Activated CD4-positive, alpha-beta T cell treated with anti-CD3 and anti-CD28 coated beads for 24 hours (primary cell): Measurements from ENCODE around the gene SUSD4.

ENCODE experiments used
- DNase-seq, 2 donors: peaks; one replicate each; pipeline ENCODE4 v3.0.0-alpha.2; 2020; ENCODE audit warnings: low read depth in 2 of 2

Gene SUSD4

GRCh38 chr1:223358826-223359225, 5.2 kb downstream of the SUSD4 start:
- DNase-seq, result no peak

DNA sequence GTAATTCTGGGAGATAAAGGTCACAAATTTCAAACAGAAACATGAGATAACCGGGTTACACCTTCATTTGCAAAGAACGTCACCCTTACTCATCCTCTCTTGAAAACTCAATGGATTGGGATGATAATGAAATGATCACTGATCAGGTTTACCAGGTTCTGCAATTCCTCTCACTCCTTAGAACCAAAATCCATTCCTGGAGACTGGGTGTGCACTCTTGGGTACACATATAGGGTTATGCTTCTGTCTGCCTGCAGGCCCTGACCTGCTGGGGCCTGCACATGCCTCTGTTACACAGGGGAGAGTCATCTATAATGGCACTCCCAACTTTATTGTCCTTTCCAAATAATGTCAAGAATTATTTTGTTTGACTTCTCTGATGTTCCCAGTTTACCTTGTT, 8.3 kb downstream of the SUSD4 start:
- no peak for DNase-seq

DNA sequence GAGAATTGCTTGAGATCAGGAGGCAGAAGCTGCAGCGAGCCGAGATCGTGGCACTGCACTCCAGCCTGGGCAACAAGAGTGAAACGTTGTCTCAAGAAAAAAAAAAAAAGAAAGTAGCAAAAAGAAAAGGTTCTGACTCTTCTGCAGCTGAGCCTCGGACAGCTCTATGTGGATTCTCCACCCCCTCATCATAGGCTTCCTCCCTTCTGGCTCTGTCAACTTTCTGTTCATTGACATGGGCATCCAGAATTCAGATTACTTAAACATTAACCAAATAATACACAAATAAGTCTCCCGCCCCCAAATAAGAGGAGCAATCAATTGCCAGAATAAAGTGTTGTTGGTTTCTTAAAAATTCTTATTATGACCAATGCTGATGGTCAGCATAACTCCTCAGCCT, 10.0 kb downstream of the SUSD4 start:
- DNase-seq, result no peak

GRCh38 chr1:223352944-223353343, 11.0 kb downstream of the SUSD4 start:
- DNase-seq, result no peak

- no peak for DNase-seq
Measured at GRCh38 chr1:223350361-223350908, 13.5 kb downstream of the SUSD4 start.

DNA sequence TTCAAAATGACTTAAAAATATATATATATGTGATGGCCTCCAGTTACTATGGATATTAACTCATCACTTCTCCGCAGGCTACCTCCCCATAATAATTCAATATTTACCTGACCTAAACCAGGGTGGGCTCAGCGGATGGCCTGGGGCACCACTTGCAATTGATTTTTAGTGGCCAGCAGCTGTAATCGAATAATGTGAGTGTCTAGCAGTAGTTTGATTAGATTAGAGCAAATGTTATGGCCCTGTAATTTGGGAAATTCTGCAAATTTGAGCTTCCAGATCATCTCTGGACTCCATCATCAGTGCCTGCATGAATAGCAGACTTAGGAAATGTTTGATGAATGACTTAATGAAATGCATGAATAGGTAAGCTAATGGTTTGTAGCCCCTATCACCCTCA, 14.7 kb downstream of the SUSD4 start:
- no peak for DNase-seq

DNA sequence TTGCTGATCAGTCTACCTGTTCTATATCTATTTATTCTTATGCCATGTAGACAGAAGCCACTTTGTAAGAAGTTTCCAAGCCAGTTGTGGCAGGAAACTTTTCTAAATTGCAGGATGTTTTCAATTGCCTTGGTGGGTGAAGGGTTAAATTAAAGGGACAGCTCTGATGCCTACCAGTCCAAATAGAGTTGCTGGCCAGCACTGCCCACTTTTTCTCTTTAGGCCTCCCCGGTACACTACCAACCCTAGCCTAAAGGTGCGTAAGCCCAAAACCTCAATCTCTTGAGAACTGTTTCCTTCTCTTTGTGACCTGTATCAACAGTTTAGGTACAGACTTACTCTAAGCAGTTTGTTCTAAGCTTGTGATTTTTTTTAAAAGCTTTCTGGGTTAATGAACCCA, 15.5 kb downstream of the SUSD4 start:
- DNase-seq, result no peak

GRCh38 chr1:223347583-223347982, 16.4 kb downstream of the SUSD4 start:
- no peak for DNase-seq

DNA sequence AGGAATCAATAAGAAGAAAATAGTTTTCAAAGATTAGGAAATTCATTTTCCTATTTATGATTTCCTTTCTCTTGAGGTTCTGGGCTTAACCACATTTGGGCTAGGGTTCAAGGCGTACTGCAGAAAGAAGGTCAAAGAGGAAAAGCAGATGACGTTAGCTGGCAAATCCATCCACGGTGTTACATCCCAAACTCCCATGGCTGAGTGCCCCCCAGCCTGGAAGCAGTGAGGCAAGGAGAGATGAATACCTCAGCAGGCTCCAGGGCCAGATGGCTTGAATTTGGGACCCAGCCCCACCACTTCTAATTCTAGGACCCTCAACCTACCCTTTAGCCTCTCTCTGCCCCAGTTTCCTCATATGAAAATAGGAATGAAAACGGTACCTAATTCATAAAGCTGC, 17.7 kb downstream of the SUSD4 start:
- no peak for DNase-seq

- DNase-seq, result no peak
Measured at GRCh38 chr1:223345720-223346119, 18.3 kb downstream of the SUSD4 start.

DNA sequence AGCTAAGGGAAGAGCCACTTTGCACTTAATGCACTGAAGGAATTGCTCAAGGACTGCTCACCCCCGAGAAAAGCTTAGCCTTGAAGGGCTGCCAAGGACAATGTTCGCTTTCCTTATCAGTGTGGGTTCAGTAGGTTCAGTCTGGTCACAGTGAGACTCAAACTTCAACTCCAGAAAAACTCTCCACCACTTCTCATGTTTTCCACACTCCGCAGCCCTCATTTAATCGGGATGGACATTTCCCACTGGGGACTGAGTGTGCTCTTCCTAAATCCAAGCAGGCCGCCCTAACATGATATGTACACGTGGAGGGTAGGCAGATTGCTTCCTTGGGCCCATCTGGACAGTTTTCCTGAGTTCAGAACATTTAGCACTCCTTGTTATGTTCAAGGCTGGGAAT, 19.5 kb downstream of the SUSD4 start:
- DNase-seq, result no peak

GRCh38 chr1:223343692-223344091, 20.3 kb downstream of the SUSD4 start:
- DNase-seq, result no peak

DNA sequence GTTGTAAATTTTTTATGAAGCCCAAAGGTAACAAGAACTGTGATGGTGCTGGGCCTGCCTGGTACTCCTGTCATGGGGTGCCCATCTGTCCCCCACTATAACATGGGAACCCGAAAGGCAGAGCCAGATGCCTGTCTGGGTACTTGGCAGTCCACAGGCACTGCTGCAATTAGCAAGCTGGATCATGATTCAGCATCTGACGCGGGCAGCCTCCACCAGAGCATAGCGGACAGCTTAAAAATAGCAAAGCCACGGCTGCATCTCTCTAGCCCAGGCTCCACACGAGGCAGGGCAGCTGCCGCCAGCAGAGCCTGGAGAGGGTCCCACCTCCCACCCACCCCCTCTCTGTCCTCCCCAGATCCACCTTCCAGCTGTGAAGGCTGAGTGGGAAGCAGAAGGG, 22.9 kb downstream of the SUSD4 start:
- DNase-seq, result no peak

DNA sequence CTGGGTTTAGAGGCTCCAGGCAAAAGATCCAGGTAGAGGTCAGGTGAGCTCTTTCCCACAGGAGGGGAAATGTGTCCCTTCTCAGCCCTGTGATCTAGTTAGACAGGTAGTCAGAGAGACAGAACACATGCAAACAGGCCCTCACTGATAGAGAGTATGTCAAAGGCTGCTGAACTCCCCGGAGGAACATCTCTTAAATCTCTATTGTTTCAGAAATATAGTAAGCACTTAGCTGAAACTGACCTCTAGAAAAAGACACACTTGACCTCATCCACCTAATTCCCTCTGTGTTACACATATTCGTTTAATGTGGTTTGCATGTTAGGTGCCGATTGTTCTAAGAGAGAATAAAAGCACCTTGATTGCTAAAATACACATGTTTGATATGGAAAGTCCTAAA, 23.3 kb downstream of the SUSD4 start:
- no peak for DNase-seq

DNA sequence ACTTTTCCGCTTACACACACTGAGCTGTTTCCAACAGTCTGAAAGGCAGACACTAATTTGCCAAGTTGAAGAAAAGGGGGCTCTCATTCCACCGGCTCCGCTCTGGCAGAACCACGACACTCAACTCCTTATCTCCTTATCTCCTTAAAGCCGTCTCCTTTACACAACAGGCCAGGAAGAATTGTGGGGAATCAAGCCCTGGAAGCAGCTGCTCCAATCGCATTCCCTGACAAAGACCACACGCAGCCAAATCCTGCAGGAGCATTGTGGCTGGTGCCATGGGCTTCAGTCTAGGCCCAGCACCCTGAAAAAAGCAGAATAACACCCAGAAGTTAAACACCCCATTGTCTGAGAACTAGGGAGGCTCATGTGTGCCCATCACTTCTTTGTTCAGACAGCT, 24.1 kb downstream of the SUSD4 start:
- DNase-seq, result no peak

- DNase-seq, result no peak
Measured at GRCh38 chr1:223338811-223339746, 24.9 kb downstream of the SUSD4 start.

DNA sequence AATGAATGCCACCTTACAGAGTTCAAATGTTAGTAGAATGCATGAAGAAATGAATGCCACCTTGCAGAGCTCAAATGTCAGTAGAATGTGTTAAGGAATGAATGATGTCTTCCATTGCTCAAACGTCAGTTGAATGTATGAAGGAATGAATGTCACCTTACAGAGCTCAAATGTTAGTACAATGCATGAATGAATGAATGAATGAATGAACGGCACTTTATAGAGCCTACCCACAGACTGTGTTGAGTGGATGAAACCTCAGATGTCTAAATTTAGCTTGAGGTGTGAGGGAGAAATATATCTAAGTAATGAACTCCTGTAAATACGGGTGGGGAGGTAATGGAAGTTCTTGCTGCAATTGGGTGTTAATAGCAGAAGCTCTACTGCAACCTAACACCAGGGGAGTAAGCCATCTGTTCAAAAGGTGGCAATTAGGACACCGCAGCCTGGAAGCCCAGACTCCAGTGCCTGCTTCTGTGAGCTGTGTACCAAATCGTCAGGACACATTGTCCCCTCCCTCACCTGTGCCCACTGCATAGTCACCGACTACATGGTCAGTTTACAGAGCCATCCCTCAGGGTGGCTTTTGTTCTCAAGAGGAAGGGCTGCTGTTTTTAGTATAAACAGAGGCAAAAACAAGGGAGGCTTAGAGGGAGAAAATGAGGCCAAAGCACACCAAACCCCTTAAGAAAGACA, 26.7 kb downstream of the SUSD4 start:
- no peak for DNase-seq

DNA sequence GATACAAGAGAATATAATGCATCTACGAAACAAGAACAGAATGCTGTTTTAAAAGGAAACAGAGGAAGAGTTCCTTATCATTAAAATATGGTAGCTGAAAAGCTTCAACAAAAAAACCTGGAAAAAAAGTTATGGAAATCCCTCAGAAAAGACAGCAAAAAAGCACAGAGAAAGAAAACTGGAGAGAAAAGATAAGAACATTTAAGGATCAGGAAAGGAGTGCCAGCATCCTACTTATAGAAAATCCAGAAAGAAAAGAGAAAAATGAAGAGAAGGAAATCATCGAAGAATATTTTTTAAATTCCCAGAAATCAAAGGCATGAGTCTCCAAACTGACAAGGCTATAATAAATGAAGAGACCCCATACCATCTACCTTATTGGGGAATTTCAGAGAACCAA, 29.8 kb downstream of the SUSD4 start:
- DNase-seq, result no peak

DNA sequence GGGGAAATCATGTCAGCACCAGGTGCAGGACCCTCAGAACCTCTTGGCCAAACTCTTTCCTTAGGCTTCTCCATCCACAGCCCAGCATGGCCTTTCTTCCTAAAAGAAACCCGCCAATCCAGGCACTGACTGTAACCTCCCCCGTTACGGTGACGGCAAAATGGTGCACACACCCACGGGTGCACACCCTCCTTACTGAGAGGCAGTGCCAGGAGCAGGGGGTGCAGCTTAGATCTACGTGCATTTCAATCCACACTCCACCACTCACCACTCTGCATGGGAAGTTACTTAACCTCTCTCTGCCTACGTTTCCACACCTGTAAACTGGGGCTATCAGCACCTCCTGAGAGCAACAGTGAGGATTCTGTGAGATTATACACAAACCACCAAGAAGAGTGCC, 31.0 kb downstream of the SUSD4 start:
- DNase-seq, result no peak

GRCh38 chr1:223331929-223332328, 32.0 kb downstream of the SUSD4 start:
- no peak for DNase-seq

- DNase-seq, result no peak
Measured at GRCh38 chr1:223331301-223331700, 32.7 kb downstream of the SUSD4 start.

- DNase-seq, result no peak
Measured at GRCh38 chr1:223330466-223330865, 33.5 kb downstream of the SUSD4 start.
